GM03348 (cell line): Measurements from ENCODE around the gene ARID5B.
A peak's percentile ranks its signal among the peaks of the same experiment; 100 is the strongest.

Source experiments
- DNase-seq: peaks from one replicate; pipeline ENCODE4 v3.0.0; 2012; ENCODE audit warnings: low spot score

The ARID5B gene

DNA sequence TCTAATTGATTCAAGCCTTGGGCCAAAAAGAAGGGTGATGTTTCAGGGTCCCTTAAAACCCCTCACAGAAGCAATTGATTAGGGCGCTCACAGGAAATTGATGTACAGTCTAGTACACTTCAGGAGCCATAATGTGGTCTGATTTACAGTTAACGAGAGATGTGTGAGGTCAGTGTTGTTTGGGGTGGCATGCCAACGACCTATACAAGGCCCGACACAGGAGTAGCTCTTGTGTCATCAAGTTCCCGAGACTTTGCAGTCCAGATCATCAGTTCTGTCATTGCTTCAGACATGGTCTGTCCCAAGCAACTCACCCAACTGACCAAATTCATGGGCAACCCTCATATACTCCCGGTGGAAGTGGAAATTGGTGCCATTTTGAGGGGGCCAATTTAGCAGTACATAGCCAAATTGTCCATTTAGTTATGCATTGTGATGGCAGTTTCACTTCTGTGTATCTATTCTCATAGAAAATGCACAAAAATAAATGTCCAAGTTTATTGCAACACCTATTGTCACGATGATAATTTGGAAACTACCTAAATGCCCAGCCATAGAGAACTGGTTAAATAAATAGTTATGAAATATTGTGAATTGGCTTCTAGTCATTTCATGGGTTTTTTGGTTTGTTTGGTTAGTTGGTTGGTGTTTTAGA, 18.0 kb upstream of the ARID5B start:
- no peak for DNase-seq

DNA sequence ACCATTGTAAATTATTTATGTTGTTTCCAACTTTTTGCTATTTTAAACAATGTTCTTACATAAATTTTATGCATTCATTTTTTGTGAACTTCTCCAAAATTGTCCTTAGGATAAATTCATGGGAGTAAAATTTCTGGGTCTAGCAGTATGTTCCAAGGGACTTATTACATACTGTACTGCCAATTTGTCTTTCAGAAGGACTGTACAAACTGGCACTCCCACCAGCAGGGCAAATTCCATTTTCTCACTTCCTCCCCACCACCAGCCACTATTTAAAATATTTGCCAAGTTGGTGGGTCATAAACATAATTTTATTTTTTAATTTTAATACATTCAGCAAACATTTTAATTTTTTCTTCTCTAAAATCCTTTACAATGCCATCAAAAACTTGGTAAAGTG, 13.7 kb upstream of the ARID5B start:
- DNase-seq: no peak

DNA sequence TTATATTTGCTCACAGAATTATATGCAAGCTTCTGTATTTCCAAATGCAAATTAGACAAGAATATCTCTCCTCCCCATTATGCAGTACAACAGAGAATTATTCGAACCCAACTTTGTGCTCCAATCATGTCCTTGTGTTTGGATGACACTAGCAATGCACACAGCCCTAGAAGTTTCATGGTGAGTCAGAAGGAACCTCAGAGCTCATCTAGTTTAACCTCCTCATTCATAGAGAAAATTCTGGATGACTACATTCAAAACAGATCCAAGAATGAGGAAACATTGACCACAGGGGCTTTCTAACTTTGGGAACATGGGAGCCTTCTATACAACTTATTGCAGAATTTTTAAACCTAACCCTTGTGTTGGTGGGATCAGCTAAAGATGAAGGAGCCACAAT, 12.8 kb upstream of the ARID5B start:
- peak; percentile 29 for DNase-seq

DNA sequence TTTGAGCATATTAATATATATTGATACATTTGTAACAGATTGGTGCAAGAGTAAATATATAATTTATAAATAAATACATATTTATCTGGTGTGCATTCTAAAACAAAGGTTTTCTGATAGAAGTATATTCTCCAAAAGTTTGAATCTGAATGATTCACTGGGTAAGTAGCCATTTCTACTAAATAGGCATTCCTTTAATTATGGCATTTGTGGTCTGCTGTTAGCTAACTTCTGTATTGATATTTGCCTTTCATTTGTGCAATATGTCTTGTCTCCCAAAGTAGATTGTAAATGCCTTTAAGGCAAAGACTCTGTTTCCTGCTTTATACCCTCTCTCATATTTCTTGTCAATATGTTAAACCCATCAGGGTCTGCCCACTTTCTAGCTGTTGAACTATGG, 11.1 kb upstream of the ARID5B start:
- DNase-seq: no peak

DNA sequence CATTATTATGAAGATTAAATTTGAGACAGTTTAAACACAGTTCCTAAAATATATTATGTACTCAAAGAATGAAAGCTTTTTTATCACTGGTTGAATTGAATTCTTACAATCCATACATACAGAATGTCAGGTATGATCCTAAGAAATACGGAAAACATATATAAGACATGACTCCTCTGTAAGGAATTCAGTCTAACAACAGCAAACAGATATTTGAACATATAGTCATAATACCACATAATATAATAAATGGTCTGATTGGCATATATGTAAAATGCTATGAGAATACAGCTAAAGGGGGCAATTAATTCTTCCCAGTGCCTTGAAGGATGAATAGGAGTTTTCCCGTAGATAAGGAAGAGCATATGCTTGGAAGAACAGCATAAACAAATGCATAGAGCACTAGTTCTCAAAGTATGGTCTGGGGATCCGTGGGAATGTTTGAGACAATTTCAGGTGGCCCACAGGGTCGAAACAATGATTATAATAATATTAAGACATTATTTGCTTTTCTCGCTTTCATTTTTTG, 10.6 kb upstream of the ARID5B start:
- no peak for DNase-seq

DNA sequence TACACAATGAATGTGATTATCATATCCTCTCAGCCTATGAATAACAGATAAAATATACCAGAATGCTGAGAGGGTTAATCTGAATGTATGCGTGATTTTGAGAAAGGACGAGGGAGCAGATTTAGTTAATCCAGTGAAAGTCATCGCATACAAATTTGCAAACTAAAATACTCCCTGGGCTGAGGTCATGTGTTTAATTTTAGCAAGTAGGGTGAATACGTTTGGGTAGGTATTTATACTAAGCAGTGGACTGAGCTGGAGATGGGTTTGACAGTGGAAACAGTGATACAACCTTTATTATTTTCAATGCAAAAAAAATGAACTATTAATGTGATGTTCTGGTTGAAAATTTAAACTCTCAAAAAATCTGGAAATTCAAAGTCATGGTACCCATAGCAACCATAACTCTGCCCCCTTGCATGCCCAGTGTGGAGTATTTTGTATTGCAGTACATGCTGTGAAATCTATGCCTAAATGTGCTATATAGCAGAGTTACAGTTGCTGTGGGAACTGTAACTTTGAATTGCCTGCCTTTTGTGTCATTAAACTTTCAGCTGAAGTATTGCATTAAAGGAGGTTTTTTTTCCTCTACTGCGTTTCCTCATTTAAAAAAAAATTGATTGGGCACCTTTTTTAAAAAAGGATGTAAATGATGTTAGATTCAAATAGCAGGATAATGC, 9.5 kb upstream of the ARID5B start:
- no peak for DNase-seq

DNA sequence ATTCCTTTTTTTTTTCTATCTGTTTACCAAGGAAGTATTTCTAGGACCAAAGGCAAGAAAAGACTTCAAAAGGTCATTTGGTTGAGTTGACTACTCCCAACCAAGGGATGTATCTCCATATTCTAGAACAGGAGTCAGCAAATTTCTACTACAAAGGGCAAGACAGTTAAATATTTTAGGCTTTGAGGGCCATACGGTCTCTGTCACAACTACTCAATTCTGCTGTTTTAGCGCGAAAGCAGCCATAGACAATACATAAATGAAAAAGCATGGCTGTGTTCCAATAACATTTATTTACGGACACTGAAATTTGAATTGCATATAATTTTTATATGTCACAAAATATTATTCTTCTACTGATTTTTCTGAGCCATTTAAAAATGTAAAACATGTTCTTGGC, 8.5 kb upstream of the ARID5B start:
- DNase-seq: no peak

DNA sequence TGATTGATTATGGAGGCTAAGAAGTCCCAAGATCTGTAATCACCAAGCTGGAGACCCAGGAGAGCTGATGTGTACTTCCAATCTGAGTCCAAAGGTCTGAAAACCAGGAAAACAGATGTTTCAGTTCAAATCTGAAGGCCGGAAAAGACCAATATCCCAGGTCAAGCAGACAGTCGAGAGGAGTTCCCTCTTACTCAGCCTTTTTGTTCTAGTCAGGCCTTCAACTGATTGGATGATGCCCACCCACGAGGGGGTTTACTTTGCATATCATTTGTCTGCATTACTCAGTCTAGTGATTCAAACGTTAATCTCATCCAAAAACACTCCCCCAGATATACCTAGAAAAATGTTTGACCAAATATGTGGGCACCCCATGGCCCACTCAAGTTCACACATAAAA, 7.4 kb upstream of the ARID5B start:
- no peak for DNase-seq

DNA sequence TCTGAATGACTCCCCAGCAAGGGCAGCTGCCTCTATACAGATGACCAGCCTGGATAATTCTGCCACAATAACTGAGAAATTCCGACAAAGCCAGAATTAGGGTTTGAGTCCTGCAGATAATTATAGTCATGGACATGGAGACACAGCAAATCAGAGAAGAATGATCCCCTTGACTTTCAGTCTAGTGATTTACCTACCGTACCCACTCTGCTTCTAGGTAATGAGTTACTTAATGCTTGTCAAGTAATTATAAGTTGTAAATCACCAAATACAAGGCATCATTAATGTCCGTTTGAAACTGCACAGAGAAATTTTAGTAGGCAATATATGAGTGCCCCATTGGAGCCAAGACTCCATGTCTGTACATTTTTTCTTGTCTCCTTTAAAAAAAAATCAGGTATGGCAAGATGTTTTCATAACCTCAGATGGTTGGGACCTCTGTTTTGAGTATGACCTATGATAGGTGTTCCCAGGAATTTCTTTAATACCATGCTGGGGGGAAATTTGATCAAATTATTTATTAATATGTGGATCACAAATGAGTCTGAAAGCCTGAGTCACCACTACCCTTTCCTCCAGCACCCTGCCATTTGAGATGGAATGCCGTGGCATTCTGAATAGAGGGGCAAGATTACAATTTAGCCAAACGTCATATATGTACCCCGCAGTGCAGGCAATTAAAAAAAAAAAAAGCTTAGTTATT, 5.5 kb upstream of the ARID5B start:
- no peak for DNase-seq

DNA sequence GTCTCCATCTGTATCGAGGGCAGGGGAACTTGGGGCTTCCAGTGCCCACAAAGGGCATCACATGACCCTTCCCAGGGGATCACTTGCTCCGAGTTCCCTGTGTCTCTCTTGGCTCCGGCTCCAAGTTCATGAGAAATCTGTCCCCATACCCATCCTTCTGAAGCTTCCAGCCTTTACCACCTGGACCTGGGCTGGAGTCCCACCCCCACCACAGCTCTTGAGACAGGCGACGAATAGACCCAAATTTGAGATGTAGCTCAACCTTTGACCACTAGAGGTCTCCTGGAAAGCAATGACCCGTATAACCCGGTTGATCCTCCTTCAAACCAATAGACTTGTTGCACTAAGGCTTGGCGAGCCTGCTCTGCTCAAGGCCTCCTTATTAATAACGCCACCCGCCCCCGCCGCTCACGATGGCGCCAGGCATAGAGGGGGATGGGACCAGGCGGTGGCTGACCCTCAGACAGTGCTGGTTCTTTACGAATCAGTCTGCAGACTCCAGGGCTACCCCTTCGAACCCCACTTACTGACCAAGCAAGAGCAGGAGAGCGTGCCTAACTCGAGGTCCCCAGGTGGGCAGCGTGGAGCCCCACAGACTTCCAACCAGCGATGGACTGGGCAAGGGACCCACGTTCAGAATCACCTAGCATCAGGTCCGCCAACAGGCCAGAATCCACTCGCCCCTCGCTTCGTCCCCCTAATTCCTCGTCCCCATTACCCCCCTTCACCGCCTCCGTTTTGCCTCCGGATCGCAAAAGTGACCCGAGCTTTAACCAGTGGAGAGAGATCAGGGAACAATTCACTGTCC, 4.4 kb upstream of the ARID5B start:
- peak; percentile 83 for DNase-seq

DNA sequence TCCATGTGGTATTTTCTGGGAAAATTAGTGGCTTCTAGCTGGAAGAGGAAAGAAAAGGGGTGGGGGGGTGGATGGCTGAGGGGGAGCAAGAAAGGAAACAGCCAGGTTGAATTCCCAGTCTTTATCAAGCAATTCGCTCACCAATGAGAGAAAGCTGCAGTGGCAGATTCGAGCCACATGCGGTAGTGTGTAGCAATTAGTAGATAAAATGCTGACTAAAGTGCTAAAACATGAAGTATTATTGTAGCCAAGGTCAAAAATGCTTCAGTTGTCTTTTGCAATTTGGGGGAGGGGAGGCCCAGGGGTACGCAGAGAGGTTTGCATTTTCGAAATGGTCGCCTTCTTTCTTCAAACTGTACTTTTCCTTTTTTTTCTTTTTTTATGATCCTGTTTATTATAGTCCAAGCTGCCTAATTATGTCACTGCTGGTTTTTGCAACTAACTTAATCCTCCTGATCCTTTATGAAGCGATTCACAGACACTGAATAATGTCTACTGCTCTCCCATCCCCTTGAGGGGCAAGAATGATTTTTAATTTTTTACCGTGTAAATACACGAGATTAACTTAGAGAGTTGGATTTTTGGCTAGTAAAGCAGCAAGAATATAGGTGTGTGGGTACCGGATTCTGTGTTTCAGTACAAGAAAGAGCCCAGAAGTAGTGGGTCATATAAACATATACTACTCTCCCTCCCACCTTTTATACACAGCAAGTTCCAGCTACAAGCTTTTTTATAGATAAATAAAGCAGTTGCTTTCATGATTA, 3.6 kb upstream of the ARID5B start:
- peak; percentile 72 for DNase-seq

DNA sequence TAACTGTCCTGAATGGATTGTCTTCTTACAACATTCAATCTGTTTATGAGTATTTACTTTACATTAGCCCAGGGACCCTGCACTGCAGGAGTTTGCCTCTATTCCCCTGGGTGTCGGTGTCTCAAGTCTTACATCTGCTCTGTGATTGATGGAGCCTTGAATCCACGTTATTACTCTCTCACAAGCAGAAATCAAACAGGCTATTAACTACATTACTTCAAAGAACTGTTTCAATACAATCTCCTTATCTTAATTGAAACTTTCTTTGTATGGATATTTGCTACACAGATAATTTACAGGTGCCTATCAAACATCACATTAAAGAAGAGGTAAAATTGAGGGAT, 3.1 kb upstream of the ARID5B start:
- DNase-seq: no peak

DNA sequence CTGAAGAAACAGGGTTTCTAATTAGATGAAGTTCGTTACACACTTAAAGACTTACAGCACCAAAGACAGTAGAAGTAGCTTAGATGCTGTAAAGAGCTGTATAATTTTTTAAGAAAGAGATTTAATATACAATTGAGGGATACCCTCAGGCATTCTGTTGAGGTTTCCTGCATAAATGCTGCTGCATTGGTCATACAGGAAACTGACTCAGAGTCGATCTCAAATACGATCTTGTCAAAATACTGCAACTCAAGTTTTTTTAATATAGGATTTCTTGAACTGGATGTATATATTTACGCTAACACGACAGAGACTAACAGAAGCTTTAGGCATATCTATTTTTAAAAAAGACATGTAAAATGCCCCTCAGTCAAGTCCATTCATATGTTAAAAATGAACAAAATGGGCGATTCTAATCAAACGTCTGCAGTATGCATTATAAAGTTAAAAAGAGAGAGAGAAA, 2.4 kb upstream of the ARID5B start:
- no peak for DNase-seq

DNA sequence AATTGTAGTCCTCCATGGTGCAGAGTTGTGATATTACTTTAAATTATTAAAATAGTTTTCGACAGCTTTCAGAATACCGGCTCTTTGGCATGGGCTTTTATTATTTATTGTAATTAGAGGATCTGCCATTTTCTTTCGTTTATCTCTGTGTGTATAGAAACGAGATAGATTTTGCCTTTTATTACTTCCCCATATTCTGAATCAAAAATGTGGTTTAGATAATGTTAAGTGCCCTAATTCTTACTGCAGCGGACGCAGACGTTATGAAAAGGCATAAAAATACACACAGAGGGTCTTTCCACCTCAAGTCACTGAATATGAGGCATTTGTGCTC, 1.9 kb upstream of the ARID5B start:
- no peak for DNase-seq

DNA sequence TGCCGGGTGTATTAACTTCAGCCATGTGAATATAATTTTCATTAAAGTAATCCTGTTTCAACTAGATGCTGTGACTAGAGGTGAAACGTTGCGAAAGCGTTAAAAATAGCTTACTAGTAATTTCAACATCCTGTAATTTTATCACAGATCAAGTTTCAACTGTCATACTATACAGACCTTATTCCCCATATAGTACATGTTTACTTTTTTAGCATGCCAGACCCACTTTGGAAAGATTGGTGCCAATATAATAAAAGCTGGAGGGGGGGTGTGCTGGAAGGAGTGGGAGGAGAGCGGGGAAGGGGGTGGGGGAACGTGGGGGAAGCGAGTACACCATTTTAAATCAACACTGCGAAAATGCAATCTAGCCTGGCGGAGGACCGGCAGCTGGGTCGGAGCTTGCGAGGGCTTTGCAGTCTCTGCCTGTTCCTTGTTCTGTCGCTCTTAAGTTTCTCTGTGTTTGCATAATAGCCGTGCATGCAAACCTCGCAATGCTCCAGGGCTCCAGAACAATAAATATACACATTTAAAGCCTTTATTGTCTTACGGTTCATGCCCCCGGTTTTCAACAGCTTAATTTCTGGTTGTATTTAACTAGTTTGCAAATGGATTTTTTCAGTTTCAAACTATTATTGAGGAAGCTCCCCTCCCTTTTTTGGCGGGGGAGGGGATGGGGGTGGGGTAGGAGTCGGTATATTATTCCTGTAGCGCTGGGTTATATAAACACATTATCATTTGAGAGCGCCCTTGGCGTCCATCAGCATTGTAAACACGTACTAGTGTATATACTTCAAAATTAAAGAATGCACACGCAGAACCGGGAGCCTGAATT, 1.3 kb upstream of the ARID5B start:
- DNase-seq: peak; percentile 60

DNA sequence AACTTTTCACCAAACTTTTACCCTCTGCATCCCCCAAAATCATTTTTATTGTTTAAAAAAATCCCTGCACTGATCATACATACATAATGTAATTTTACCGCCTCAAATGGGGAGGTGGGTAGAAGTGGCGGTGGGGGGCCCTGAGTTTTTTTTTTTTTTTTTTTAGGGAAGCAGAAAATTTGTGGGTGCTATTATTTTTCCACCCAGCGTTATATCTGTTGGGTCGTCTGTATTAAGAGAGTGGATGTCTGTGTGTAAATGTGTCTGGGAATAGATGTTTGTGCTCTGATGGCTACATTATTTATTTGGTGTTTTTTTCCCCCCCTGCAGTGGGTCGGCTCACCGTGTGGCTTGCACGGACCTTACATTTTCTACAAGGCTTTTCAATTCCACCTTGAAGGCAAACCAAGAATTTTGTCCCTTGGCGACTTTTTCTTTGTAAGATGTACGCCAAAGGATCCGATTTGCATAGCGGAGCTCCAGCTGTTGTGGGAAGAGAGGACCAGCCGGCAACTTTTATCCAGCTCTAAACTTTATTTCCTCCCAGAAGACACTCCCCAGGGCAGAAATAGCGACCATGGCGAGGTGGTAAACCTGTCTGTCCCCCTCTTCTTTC, 438 bp downstream of the ARID5B start:
- DNase-seq: no peak

DNA sequence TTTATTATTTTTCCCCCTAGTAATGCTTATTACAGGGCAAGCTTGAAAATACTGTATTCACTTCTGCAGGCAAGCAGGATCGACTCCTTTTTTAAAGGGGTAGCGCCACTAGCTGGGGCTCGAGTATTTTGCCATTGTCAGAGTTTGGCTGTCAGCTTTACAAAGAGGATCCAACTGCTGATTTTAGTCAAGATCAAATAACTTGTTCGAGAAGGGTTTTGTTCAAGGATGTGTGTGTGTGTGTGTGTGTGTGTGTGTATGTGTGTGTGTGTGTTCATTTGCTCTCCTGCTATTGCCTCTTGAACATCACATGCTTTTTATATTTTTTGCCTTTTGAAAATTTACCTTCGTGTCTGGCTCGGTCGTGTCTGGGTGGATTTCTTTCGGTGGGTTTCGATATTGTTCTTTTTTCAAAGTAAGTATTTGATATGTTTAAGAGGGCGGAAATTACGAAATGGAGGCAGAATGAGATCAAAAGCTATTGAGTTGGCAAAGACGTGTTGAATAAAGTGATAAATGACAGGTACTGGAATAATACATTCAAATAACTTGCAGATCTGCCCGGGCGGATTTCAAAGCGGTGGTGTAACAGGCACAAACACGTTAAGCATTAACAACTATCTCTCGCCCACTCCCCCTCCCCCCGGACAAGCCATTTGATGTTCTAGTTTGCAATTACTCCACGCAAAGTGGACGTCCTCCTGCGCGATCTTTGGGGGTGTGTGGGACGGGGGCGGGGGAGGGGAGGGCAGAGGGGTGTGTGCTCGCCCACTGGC, 1.1 kb downstream of the ARID5B start:
- DNase-seq: peak; percentile 63

DNA sequence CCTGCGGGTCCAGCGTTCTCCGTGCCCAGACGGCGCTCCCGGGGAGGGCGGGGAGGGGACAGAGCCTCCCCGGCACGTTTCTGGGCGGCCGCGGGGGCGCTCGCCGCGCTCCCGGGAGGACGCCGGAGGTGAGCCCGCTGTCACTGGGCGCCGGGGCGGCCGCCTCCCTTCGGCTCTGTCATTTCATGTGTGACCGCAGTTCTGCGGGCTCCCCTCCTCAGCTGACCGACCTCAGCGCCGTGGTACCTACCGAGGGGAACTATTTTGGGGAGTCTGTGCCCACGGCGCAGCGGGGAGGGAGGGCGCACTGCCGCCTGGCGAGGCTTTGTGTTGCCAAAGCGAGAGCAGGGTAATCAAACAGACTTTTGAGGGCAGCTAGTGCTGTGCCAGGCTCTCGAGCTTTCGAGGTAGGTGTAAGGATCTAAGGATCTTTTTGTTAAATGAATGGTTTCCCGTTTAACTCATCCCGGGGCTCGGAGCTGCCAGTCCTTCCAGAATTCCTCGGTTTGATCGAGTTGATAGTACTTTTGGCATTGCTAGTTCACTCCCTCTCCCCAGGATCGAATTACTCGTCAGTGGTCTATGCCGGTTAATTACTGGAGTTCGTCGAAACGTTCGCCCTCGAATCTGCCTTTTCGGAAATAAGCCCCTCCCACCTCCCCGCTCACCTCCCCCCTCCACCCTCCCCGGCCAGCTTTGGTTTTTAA, 1.9 kb downstream of the ARID5B start:
- DNase-seq: peak; percentile 82

DNA sequence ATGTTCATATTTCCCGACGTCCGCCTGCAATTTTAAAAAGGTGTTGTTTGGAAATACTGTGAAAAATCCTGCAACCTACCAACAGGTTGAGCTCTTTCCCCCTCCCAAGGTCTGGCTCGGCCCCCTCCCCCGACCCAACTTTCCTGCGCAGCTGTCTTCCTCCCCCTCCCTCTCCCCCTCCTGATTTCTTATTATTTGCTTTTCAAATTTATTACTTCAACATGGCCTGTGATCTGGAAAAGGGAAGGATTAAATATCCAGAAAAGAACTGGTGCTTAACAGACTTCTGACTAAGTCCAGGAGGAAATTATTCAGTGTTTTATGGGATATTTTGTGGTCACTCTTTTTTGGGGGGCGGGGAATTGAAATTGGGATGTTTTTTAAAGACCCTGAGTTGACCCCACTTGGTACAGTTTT, 2.4 kb downstream of the ARID5B start:
- DNase-seq: no peak
